Activated T-helper 17 cell treated with anti-CD3 and anti-CD28 coated beads, Interleukin-2, amount 50 U/mL, for 72 hours (primary cell): ENCODE results near the gene OSBPL9. TPM values are rescaled to one million over a fixed set of nuclear protein-coding genes. Genes with fewer than 3 reads are reported as not detected.
"Not testable (repeated sequence)": the region's sequence is repeated elsewhere in the genome, so short reads cannot be mapped to it uniquely, and the experiment has no call there.

Source experiments
- ATAC-seq: fragments of 150-1000 bp; cut with Tn5 transposase; replicated peaks from 2 replicates; pipeline ENCODE4 v1.10.0; 2021; ENCODE audit warnings: mild to moderate bottlenecking, moderate library complexity
- H3K27ac Mint-ChIP-seq: one replicate; pipeline ENCODE4 v1.8.0; 2022; ENCODE audit warnings: mixed read lengths
- H3K27me3 Mint-ChIP-seq: one replicate; pipeline ENCODE4 v1.8.0; 2022; ENCODE audit warnings: mixed read lengths
- H3K36me3 Mint-ChIP-seq: one replicate; pipeline ENCODE4 v1.8.0; 2022; ENCODE audit warnings: low read depth, mild to moderate bottlenecking, mixed read lengths
- H3K4me1 Mint-ChIP-seq: one replicate; pipeline ENCODE4 v1.8.0; 2022; ENCODE audit warnings: mixed read lengths
- H3K4me3 Mint-ChIP-seq: one replicate; pipeline ENCODE4 v1.8.0; 2022; ENCODE audit warnings: mild to moderate bottlenecking, mixed read lengths
- H3K9me3 Mint-ChIP-seq: one replicate; pipeline ENCODE4 v1.8.0; 2022; ENCODE audit warnings: mixed read lengths
- total RNA-seq, 2 donors: library from RNA; stranded (reverse); gene quantifications; one replicate each; pipeline ENCODE4 v1.2.3, GENCODE V29; 2022

OSBPL9 gene
- total RNA-seq, 2 donors from 2014 or later, result 42.9 to 47.6 TPM

GRCh38 chr1:51636764-51637522 is 20.1 kb downstream of the OSBPL9 start:
- Mint-ChIP-seq H3K27me3 (no peaks in the 10 kb centered on the region), H3K9me3 (no peaks in the 10 kb centered on the region), H3K36me3 (no peaks in the 10 kb centered on the region), H3K4me1 (peaks cover 8% of the 10 kb centered on the region), H3K4me3 (no peak overlapping the region), H3K27ac (no peak overlapping the region)
- ATAC-seq, result peak; percentile 62

- no peak for ATAC-seq
- no peak overlapping the region for H3K27ac Mint-ChIP-seq
- H3K4me3 Mint-ChIP-seq, result no peak overlapping the region
- peaks cover 4% of the 10 kb centered on the region for H3K36me3 Mint-ChIP-seq
- H3K9me3 Mint-ChIP-seq, result no peaks in the 10 kb centered on the region
- H3K27me3 Mint-ChIP-seq, result no peaks in the 10 kb centered on the region
- H3K4me1 Mint-ChIP-seq, result peaks cover 8% of the 10 kb centered on the region
Measured at GRCh38 chr1:51638350-51638749, 21.5 kb downstream of the OSBPL9 start.

GRCh38 chr1:51639694-51640093 is 22.8 kb downstream of the OSBPL9 start:
- peaks cover under 1% of the 10 kb centered on the region for H3K4me1 Mint-ChIP-seq
- ATAC-seq, result no peak
- H3K9me3 Mint-ChIP-seq, result no peaks in the 10 kb centered on the region
- H3K27ac Mint-ChIP-seq, result no peak overlapping the region
- peaks cover 6% of the 10 kb centered on the region for H3K36me3 Mint-ChIP-seq
- H3K27me3 Mint-ChIP-seq, result no peaks in the 10 kb centered on the region
- no peak overlapping the region for H3K4me3 Mint-ChIP-seq

- Mint-ChIP-seq H3K4me1 (peaks cover 4% of the 10 kb centered on the region), H3K27ac (no peak overlapping the region), H3K27me3 (no peaks in the 10 kb centered on the region), H3K4me3 (no peak overlapping the region), H3K36me3 (peaks cover 6% of the 10 kb centered on the region), H3K9me3 (no peaks in the 10 kb centered on the region)
- ATAC-seq, result no peak
Measured at GRCh38 chr1:51641096-51641495, 24.2 kb downstream of the OSBPL9 start.

GRCh38 chr1:51642739-51643142 is 25.8 kb downstream of the OSBPL9 start:
- H3K4me1 Mint-ChIP-seq, result peaks cover 4% of the 10 kb centered on the region
- no peaks in the 10 kb centered on the region for H3K27me3 Mint-ChIP-seq
- ATAC-seq, result no peak
- H3K4me3 Mint-ChIP-seq, result no peak overlapping the region
- H3K27ac Mint-ChIP-seq, result no peak overlapping the region
- H3K9me3 Mint-ChIP-seq, result no peaks in the 10 kb centered on the region
- peaks cover 6% of the 10 kb centered on the region for H3K36me3 Mint-ChIP-seq

GRCh38 chr1:51643362-51643761 is 26.5 kb downstream of the OSBPL9 start:
- Mint-ChIP-seq H3K27ac (no peak overlapping the region), H3K9me3 (no peaks in the 10 kb centered on the region), H3K4me3 (no peak overlapping the region), H3K36me3 (peaks cover 6% of the 10 kb centered on the region), H3K4me1 (peaks cover 4% of the 10 kb centered on the region), H3K27me3 (no peaks in the 10 kb centered on the region)
- ATAC-seq, result no peak

- H3K27me3 Mint-ChIP-seq, result no peaks in the 10 kb centered on the region
- H3K4me3 Mint-ChIP-seq, result no peak overlapping the region
- peaks cover 4% of the 10 kb centered on the region for H3K4me1 Mint-ChIP-seq
- ATAC-seq, result no peak
- peaks cover 6% of the 10 kb centered on the region for H3K36me3 Mint-ChIP-seq
- no peaks in the 10 kb centered on the region for H3K9me3 Mint-ChIP-seq
- no peak overlapping the region for H3K27ac Mint-ChIP-seq
Measured at GRCh38 chr1:51644020-51644419, 27.1 kb downstream of the OSBPL9 start.

GRCh38 chr1:51644533-51645197 is 27.8 kb downstream of the OSBPL9 start:
- H3K27ac Mint-ChIP-seq, result no peak overlapping the region
- H3K9me3 Mint-ChIP-seq, result no peaks in the 10 kb centered on the region
- peaks cover 4% of the 10 kb centered on the region for H3K4me1 Mint-ChIP-seq
- ATAC-seq, result no peak
- H3K4me3 Mint-ChIP-seq, result no peak overlapping the region
- peaks cover 6% of the 10 kb centered on the region for H3K36me3 Mint-ChIP-seq
- no peaks in the 10 kb centered on the region for H3K27me3 Mint-ChIP-seq

GRCh38 chr1:51646592-51646991 is 29.7 kb downstream of the OSBPL9 start:
- not testable (repeated sequence) for ATAC-seq, H3K9me3 Mint-ChIP-seq, H3K36me3 Mint-ChIP-seq, H3K4me1 Mint-ChIP-seq, H3K4me3 Mint-ChIP-seq, H3K27ac Mint-ChIP-seq, H3K27me3 Mint-ChIP-seq

- Mint-ChIP-seq H3K4me3 (no peak overlapping the region), H3K27ac (no peak overlapping the region), H3K27me3 (no peaks in the 10 kb centered on the region), H3K9me3 (no peaks in the 10 kb centered on the region), H3K36me3 (peaks cover 16% of the 10 kb centered on the region), H3K4me1 (peaks cover 4% of the 10 kb centered on the region)
- ATAC-seq, result no peak
Measured at GRCh38 chr1:51648180-51649109, 31.6 kb downstream of the OSBPL9 start.

GRCh38 chr1:51649593-51650091 is 32.8 kb downstream of the OSBPL9 start:
- Mint-ChIP-seq H3K9me3 (no peaks in the 10 kb centered on the region), H3K36me3 (peaks cover 21% of the 10 kb centered on the region), H3K27ac (no peak overlapping the region), H3K4me3 (no peak overlapping the region), H3K4me1 (peaks cover 7% of the 10 kb centered on the region), H3K27me3 (no peaks in the 10 kb centered on the region)
- no peak for ATAC-seq

GRCh38 chr1:51650198-51650597 is 33.3 kb downstream of the OSBPL9 start:
- Mint-ChIP-seq H3K4me1 (peaks cover 9% of the 10 kb centered on the region), H3K4me3 (no peak overlapping the region), H3K27me3 (no peaks in the 10 kb centered on the region), H3K27ac (no peak overlapping the region), H3K9me3 (no peaks in the 10 kb centered on the region), H3K36me3 (peaks cover 26% of the 10 kb centered on the region)
- ATAC-seq, result no peak

GRCh38 chr1:51651552-51651942 is 34.7 kb downstream of the OSBPL9 start:
- no peak overlapping the region for H3K27ac Mint-ChIP-seq
- no peak overlapping the region for H3K4me3 Mint-ChIP-seq
- no peaks in the 10 kb centered on the region for H3K9me3 Mint-ChIP-seq
- ATAC-seq, result no peak
- peaks cover 31% of the 10 kb centered on the region for H3K36me3 Mint-ChIP-seq
- H3K27me3 Mint-ChIP-seq, result no peaks in the 10 kb centered on the region
- peaks cover 5% of the 10 kb centered on the region for H3K4me1 Mint-ChIP-seq

GRCh38 chr1:51652599-51652998 is 35.7 kb downstream of the OSBPL9 start:
- ATAC-seq, result no peak
- no peak overlapping the region for H3K4me3 Mint-ChIP-seq
- H3K4me1 Mint-ChIP-seq, result peaks cover 5% of the 10 kb centered on the region
- H3K27ac Mint-ChIP-seq, result no peak overlapping the region
- peaks cover 31% of the 10 kb centered on the region for H3K36me3 Mint-ChIP-seq
- H3K27me3 Mint-ChIP-seq, result no peaks in the 10 kb centered on the region
- no peaks in the 10 kb centered on the region for H3K9me3 Mint-ChIP-seq
